ENCODE data around the gene FTCDNL1. TPM values are rescaled to one million over a fixed set of nuclear protein-coding genes. Genes with fewer than 3 reads are reported as not detected.

FTCDNL1 gene
- total RNA-seq, 1 donor from 2014 or later: 1.0 TPM

- no peaks in the 10 kb centered on the region for H3K4me1 ChIP-seq (ENCODE audit: control insufficient read depth in 3 of 3, insufficient read depth in 3 of 3, low read length in 3 of 3)
- no peaks in the 10 kb centered on the region for H3K9me3 ChIP-seq (ENCODE audit: control insufficient read depth in 3 of 3, low read length in 3 of 3)
- H3K9ac ChIP-seq (ENCODE audit: low read depth in 1 of 3, low read length in 3 of 3): no peak overlapping the region
- peaks cover 3 to 6% (median 3%) of the 10 kb centered on the region in 3 donors for H3K36me3 ChIP-seq (ENCODE audit: control insufficient read depth in 3 of 3, insufficient read depth in 3 of 3, low read length in 3 of 3)
- no peaks in the 10 kb centered on the region for H3K27me3 ChIP-seq (ENCODE audit: control insufficient read depth in 3 of 3, insufficient read depth in 3 of 3, low read length in 3 of 3)
- no peak overlapping the region for H3K4me3 ChIP-seq (ENCODE audit: low read length in 3 of 3)
- H3K27ac ChIP-seq (ENCODE audit: low read depth, low read length): no peak overlapping the region
These were observed 33.0 kb downstream of the FTCDNL1 start for GRCh38 chr2:199818026-199818425.

- H3K27ac ChIP-seq (ENCODE audit: low read depth, low read length): no peak overlapping the region
- H3K9ac ChIP-seq (ENCODE audit: low read depth in 1 of 3, low read length in 3 of 3): no peak overlapping the region
- H3K36me3 ChIP-seq (ENCODE audit: control insufficient read depth in 3 of 3, insufficient read depth in 3 of 3, low read length in 3 of 3): peaks cover 3 to 6% (median 3%) of the 10 kb centered on the region in 3 donors
- peaks cover 0 to 3% (median 2%) of the 10 kb centered on the region in 3 donors for H3K4me1 ChIP-seq (ENCODE audit: control insufficient read depth in 3 of 3, insufficient read depth in 3 of 3, low read length in 3 of 3)
- H3K27me3 ChIP-seq (ENCODE audit: control insufficient read depth in 3 of 3, insufficient read depth in 3 of 3, low read length in 3 of 3): no peaks in the 10 kb centered on the region
- no peaks in the 10 kb centered on the region for H3K9me3 ChIP-seq (ENCODE audit: control insufficient read depth in 3 of 3, low read length in 3 of 3)
- no peak overlapping the region for H3K4me3 ChIP-seq (ENCODE audit: low read length in 3 of 3)
These were observed 36.2 kb downstream of the FTCDNL1 start for GRCh38 chr2:199814817-199815211.

GRCh38 chr2:199814101-199814816 is 36.7 kb downstream of the FTCDNL1 start:
- Histone ChIP-seq H3K36me3 (ENCODE audit: control insufficient read depth in 3 of 3, insufficient read depth in 3 of 3, low read length in 3 of 3) (peaks cover 3 to 6% (median 3%) of the 10 kb centered on the region in 3 donors), H3K4me3 (ENCODE audit: low read length in 3 of 3) (no peak overlapping the region), H3K9me3 (ENCODE audit: control insufficient read depth in 3 of 3, low read length in 3 of 3) (no peaks in the 10 kb centered on the region), H3K27me3 (ENCODE audit: control insufficient read depth in 3 of 3, insufficient read depth in 3 of 3, low read length in 3 of 3) (no peaks in the 10 kb centered on the region), H3K27ac (ENCODE audit: low read depth, low read length) (no peak overlapping the region), H3K9ac (ENCODE audit: low read depth in 1 of 3, low read length in 3 of 3) (no peak overlapping the region), H3K4me1 (ENCODE audit: control insufficient read depth in 3 of 3, insufficient read depth in 3 of 3, low read length in 3 of 3) (peaks cover 0 to 3% (median 2%) of the 10 kb centered on the region in 3 donors)

DNA sequence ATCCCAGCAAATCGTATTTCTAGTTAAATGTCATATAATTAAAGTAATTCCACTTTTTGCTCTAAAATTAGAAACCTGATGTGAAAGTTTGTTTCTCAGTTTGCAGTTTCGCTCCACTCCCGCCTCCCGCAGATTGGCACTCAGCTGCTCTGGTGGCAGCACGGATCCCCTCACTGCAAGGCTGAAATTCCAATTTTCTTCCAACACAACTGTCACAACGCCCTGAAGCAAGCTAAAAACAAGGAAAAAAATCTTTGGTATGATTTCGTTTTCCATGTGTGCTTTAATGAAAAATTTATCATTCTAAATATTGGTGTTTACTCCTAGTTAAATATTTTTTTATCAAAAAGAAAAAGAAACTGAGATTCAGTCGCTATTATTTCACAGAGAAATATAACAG is 38.5 kb downstream of the FTCDNL1 start:
- Histone ChIP-seq H3K4me3 (ENCODE audit: low read length in 3 of 3) (no peak overlapping the region), H3K4me1 (ENCODE audit: control insufficient read depth in 3 of 3, insufficient read depth in 3 of 3, low read length in 3 of 3) (peaks cover 0 to 3% (median 2%) of the 10 kb centered on the region in 3 donors), H3K27ac (ENCODE audit: low read depth, low read length) (no peak overlapping the region), H3K9me3 (ENCODE audit: control insufficient read depth in 3 of 3, low read length in 3 of 3) (no peaks in the 10 kb centered on the region), H3K36me3 (ENCODE audit: control insufficient read depth in 3 of 3, insufficient read depth in 3 of 3, low read length in 3 of 3) (peaks cover 0 to 2% (median 0%) of the 10 kb centered on the region in 3 donors), H3K9ac (ENCODE audit: low read depth in 1 of 3, low read length in 3 of 3) (no peak overlapping the region), H3K27me3 (ENCODE audit: control insufficient read depth in 3 of 3, insufficient read depth in 3 of 3, low read length in 3 of 3) (no peaks in the 10 kb centered on the region)

DNA sequence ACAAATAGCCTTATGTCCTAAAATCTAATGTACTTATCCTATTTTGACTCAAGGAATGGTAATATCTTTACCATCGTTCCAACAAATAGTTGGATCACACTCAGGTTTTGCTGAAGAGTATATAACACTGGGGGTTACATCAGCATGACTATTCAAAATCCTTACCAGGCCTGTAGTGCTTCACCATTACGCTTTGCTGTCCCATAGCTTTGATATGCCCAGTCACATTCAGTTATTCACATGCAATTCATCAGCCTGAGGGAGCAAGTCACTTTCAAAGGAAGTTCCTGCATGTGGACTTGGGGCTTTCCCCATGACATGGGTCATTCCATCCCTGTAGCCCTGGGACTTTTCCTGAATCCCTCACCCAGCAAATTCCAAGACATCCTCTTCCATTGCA is 39.6 kb downstream of the FTCDNL1 start:
- Histone ChIP-seq H3K4me1 (ENCODE audit: control insufficient read depth in 3 of 3, insufficient read depth in 3 of 3, low read length in 3 of 3) (peaks cover 0 to 3% (median 2%) of the 10 kb centered on the region in 3 donors), H3K27me3 (ENCODE audit: control insufficient read depth in 3 of 3, insufficient read depth in 3 of 3, low read length in 3 of 3) (no peaks in the 10 kb centered on the region), H3K27ac (ENCODE audit: low read depth, low read length) (no peak overlapping the region), H3K9me3 (ENCODE audit: control insufficient read depth in 3 of 3, low read length in 3 of 3) (no peaks in the 10 kb centered on the region), H3K9ac (ENCODE audit: low read depth in 1 of 3, low read length in 3 of 3) (no peak overlapping the region), H3K4me3 (ENCODE audit: low read length in 3 of 3) (no peak overlapping the region), H3K36me3 (ENCODE audit: control insufficient read depth in 3 of 3, insufficient read depth in 3 of 3, low read length in 3 of 3) (no peaks in the 10 kb centered on the region)

GRCh38 chr2:199810422-199811171 is 40.4 kb downstream of the FTCDNL1 start:
- Histone ChIP-seq H3K36me3 (ENCODE audit: control insufficient read depth in 3 of 3, insufficient read depth in 3 of 3, low read length in 3 of 3) (no peaks in the 10 kb centered on the region), H3K4me3 (ENCODE audit: low read length in 3 of 3) (no peak overlapping the region), H3K27ac (ENCODE audit: low read depth, low read length) (no peak overlapping the region), H3K4me1 (ENCODE audit: control insufficient read depth in 3 of 3, insufficient read depth in 3 of 3, low read length in 3 of 3) (peaks cover 0 to 3% (median 2%) of the 10 kb centered on the region in 3 donors), H3K9me3 (ENCODE audit: control insufficient read depth in 3 of 3, low read length in 3 of 3) (no peaks in the 10 kb centered on the region), H3K27me3 (ENCODE audit: control insufficient read depth in 3 of 3, insufficient read depth in 3 of 3, low read length in 3 of 3) (no peaks in the 10 kb centered on the region), H3K9ac (ENCODE audit: low read depth in 1 of 3, low read length in 3 of 3) (no peak overlapping the region)

DNA sequence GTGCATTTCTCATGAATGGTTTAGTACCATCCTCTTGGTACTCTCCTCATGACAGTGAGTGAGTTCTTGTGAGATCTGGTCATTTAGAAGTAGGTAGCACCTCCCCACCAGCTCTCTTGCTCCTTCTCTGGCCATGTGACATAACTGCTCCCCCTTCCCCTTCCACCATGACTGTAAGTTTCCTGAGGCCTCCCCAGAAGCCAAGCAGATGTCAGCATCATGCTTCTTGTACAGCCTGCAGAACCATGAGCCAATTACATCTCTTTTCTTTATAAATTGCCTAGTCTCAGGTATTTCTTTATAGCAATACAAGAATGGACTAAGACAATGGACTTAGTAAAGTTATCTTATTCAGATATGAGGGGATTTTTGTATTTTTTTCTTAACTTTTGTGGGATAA is 43.0 kb downstream of the FTCDNL1 start:
- H3K4me1 ChIP-seq (ENCODE audit: control insufficient read depth in 3 of 3, insufficient read depth in 3 of 3, low read length in 3 of 3): peaks cover 0 to 3% (median 2%) of the 10 kb centered on the region in 3 donors
- no peaks in the 10 kb centered on the region for H3K36me3 ChIP-seq (ENCODE audit: control insufficient read depth in 3 of 3, insufficient read depth in 3 of 3, low read length in 3 of 3)
- H3K27me3 ChIP-seq (ENCODE audit: control insufficient read depth in 3 of 3, insufficient read depth in 3 of 3, low read length in 3 of 3): no peaks in the 10 kb centered on the region
- no peak overlapping the region for H3K27ac ChIP-seq (ENCODE audit: low read depth, low read length)
- H3K9ac ChIP-seq (ENCODE audit: low read depth in 1 of 3, low read length in 3 of 3): no peak overlapping the region
- no peaks in the 10 kb centered on the region for H3K9me3 ChIP-seq (ENCODE audit: control insufficient read depth in 3 of 3, low read length in 3 of 3)
- H3K4me3 ChIP-seq (ENCODE audit: low read length in 3 of 3): no peak overlapping the region

DNA sequence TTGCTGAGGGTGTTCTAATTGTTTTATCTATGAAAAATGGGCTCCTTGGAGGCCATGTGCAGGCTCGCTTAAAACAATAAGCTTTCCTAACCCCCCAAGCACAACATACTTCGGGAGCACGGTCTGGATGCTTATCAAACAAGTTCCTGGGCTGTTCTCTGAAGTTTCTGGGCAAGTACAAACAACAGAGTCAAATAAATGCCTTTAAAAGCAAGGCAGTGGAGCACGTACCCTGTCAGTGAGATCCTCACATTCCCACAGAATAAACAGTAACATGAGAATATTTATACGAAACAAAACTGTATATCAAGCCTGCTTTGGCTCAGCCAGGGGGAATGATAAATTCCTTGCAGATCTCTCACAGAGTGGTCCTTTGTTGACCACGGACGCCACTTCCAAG is 44.8 kb downstream of the FTCDNL1 start:
- Histone ChIP-seq H3K36me3 (ENCODE audit: control insufficient read depth in 3 of 3, insufficient read depth in 3 of 3, low read length in 3 of 3) (no peaks in the 10 kb centered on the region), H3K4me3 (ENCODE audit: low read length in 3 of 3) (no peak overlapping the region), H3K27ac (ENCODE audit: low read depth, low read length) (no peak overlapping the region), H3K9me3 (ENCODE audit: control insufficient read depth in 3 of 3, low read length in 3 of 3) (no peaks in the 10 kb centered on the region), H3K4me1 (ENCODE audit: control insufficient read depth in 3 of 3, insufficient read depth in 3 of 3, low read length in 3 of 3) (peaks cover 0 to 3% (median 2%) of the 10 kb centered on the region in 3 donors), H3K9ac (ENCODE audit: low read depth in 1 of 3, low read length in 3 of 3) (no peak overlapping the region), H3K27me3 (ENCODE audit: control insufficient read depth in 3 of 3, insufficient read depth in 3 of 3, low read length in 3 of 3) (no peaks in the 10 kb centered on the region)

DNA sequence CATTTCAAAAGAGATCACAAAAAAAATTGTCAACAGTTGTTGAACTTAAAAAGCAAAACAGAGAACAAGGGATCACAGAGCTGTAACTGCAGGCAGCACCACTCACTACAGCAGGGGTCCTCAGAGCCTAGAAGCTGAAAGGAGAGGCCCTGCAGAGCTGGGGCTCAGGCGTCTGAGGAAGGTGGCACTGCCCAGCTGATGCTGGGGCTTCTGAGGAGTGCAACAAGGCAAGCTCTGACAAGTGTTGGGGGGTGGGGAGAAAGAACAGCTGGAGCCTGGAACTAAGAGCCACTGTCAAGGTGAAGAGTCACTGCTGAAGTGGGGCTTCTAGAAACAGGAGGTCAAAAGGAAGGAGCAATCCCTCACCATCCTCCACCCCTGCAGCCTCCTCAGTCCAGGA is 46.2 kb downstream of the FTCDNL1 start:
- H3K27ac ChIP-seq (ENCODE audit: low read depth, low read length): no peak overlapping the region
- no peak overlapping the region for H3K9ac ChIP-seq (ENCODE audit: low read depth in 1 of 3, low read length in 3 of 3)
- H3K27me3 ChIP-seq (ENCODE audit: control insufficient read depth in 3 of 3, insufficient read depth in 3 of 3, low read length in 3 of 3): no peaks in the 10 kb centered on the region
- peaks cover 0 to under 1% (median 0%) of the 10 kb centered on the region in 3 donors for H3K4me1 ChIP-seq (ENCODE audit: control insufficient read depth in 3 of 3, insufficient read depth in 3 of 3, low read length in 3 of 3)
- H3K9me3 ChIP-seq (ENCODE audit: control insufficient read depth in 3 of 3, low read length in 3 of 3): no peaks in the 10 kb centered on the region
- H3K36me3 ChIP-seq (ENCODE audit: control insufficient read depth in 3 of 3, insufficient read depth in 3 of 3, low read length in 3 of 3): no peaks in the 10 kb centered on the region
- H3K4me3 ChIP-seq (ENCODE audit: low read length in 3 of 3): no peak overlapping the region

Measured in skeletal muscle tissue (tissue), 4 donors.